Left forelimb (tissue), 1 donor: ENCODE results near the gene FSTL5.

Source experiments
- DNase-seq: peaks from one replicate; pipeline ENCODE4 v3.0.0-alpha.2; 2018; ENCODE audit warnings: low spot score

FSTL5 gene

DNA sequence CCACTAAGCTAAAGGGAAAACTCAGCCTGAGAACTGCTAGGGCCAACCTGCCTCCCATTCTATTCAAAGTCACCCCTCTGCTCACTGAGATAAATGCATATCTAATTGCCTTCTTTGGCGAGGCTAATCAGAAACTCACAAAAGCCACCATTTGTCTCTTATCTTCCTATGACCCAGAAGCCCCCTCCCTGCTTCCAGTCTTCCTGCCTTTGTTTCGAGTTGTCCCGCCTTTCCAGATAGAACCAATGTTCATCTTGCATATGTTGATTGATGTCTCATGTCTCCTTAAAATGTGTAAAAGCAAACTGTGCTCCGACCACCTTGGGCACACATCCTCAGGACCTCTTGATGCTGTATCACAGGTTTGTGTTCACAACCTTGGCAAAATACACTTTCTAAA lies 459.8 kb downstream of the FSTL5 start:
- no peak for DNase-seq

DNA sequence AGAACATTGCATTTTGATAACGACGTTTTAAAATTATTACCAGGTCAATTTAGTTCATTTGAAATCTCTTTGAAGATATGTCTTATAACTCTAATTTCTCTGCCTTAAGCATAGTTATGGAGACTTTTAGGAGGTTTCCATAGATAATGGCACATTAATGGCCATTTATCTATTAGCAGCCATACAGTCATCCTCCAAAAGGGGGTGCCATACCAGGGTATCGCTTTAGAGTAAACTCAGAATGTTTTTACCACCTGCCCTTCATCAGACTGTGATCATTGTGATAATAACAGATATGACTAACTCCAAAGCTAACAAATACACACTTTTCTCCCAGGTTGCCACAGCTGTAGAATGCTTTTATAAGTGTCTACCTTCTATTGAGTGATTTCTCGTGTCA lies 461.5 kb downstream of the FSTL5 start:
- DNase-seq: no peak

DNA sequence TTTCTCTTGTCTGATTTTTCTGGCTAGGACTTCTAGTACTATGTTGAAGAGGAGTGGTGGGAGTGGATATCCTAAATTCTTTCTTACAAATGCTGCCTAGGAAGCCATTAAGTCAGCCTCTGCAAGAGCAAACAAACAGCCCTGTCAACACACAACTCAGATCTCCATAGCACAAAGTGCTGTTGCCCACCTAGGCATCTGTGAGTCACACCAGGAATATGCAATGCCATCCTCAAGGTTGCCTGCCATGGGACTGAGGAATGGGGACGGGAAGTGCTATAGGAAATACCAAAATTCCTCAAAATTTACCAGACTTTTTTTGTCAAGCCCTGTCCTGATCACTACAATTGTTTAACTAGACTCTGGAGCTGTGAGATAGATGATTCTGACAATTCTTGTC lies 466.9 kb downstream of the FSTL5 start:
- DNase-seq: no peak

DNA sequence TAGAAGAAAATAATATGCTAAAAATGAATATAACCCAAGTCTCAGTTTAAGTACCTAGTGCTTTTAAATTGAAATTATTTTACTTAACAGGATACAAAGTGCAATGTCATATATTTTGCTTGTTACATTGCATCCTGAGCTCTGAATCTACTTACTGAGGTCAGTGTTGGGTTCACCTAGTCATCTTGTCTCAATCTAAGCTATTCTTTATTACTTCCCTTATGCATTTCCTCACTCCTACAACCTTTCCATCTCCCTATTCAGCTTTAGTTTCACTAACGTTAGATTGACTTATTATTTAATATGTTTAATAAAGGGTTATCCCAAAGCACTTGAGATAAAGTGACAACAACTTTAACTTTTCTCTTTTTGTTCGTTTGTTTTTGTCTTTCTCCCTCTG lies 483.7 kb downstream of the FSTL5 start:
- DNase-seq: no peak

DNA sequence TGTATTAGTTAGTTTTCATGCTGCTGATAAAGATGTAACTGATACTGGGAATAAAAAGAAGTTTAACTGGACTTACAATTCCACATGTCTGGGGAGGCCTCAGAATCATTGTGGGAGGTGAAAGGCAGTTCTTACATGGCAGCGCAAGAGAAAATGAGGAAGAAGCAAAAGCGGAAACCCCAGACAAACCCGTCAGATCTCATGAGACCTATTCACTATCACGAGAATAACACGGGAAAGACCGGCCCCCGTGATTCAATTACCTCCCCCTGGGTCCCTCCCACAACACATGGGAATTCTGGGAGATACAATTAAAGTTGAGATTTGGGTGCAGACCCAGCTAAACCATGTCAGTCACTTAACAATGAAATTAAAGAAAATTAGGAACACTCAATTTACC lies 499.1 kb downstream of the FSTL5 start:
- DNase-seq: no peak

DNA sequence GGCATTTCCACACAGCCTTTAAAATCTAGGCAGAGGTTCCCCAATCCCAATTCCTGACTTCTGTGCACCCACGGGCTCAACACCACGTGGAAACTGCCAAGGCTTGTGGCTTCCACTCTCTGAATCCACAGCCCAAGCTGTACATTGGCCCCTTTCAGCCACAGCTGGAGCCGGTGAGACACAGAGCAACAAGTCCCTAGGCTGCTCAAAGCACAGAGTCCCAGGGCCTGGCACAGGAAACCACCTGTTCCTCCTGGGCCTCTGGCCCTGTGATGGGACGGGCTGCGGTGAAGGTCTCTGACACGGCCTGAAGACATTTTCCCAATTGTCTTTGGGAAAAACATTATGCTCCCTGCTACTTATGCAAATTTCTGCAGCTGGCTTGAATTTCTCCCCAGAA lies 500.0 kb downstream of the FSTL5 start:
- DNase-seq: no peak

DNA sequence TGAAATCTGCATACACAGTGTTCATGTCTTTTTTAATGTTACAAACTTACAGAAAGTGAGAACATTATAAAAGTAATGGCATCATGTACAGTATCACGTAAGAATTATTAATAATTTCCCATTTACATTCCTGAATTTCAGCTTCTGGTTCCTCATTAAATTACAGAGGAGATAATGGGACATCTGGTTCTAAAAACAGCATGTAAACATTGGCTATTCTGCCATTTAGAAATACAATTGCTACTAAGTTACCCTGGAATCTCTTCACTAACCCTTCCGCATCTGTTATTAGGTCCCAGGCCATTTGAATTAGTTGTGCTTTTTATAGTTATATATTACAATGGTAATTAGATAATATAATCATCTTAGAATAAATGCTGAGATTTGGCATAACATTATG lies 505.1 kb downstream of the FSTL5 start:
- no peak for DNase-seq

DNA sequence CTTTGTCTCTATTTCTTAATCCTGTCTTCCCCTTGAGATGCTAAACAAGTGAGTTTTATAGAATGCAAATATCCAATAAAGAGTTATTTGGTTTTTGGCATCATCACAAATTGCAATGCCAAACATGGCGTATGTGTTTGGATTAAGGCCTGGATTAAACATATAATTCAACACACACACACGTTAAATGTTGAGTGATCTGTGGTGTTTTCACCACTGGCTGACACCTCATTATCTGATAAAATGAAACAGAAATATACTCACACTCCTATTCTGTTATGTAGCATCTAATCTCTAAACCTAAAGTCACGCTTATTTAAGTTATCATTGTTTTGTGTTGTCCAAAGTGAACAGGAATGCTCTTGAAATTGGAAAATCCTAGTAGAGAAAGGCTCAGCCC lies 506.2 kb downstream of the FSTL5 start:
- no peak for DNase-seq

DNA sequence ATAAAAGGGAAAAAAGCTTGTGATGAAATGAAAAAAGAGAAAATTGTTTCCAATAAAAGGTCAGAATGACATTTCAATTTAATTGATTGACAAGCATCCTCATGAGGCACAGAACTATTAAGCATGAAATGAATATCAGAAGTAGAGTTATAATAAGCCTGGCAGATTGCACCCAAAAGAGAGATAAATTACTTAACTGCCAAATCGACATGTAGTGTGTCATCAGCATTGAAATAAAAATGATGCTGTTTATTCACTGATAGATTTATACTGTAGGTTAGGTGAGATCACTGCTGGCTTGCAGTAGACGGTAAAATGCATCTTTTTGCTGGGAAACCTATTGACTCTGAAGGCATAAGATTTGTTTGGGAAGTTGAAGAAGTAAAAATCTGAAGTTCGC lies 507.2 kb downstream of the FSTL5 start:
- DNase-seq: no peak

DNA sequence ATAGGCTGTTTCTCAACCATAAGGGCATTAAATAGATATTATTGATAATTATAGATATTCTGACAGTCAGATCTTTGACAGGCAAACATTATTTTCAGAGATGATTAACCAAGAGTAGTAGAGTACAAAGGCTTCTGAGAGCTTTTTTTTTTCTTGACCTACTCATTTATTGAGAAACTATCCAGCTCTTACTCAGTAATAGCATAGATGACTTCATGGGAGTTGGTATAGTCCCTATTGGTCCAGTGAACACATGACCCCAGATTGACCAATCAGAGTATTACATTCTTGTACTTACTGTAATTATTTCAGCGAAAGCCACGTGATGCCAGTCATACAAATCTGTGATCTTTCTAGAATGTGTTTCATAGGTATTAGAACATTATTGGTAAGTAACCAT lies 508.7 kb downstream of the FSTL5 start:
- DNase-seq: no peak

DNA sequence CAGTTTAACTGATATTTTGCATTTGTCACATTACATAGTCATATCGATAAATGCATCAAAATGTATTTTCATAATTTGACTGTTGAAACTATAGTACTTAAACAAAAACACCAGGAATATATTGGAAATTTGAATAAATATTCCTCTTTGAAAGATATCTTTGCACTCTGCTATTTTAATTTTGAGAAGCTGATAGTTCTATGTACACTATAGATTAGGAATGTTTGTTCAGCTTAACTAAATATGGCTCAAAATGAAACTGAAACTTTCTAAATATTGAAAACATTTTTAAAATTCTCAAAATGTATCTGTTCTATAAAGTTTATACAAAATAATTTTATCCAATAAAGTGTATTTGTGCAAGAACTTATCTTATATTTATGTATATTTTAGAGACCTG lies 510.1 kb downstream of the FSTL5 start:
- DNase-seq: no peak

DNA sequence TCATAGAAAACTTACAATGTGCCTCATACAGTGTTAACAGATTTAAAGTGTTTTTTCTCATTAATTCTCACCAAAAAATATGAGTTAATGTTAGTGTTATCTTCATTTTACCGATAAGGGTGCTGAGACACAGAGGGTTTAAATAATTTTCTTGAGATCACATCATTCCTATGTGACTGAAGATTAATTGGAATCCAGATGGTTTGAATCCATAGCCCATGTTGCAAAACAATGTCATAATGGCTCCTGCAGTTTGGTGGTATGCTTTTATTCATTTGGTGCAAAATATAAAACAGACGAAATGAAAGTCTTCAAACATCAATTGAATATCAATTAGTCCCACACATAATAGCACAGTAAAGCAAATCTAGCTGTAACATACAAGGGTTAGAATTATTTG lies 512.2 kb downstream of the FSTL5 start:
- no peak for DNase-seq

DNA sequence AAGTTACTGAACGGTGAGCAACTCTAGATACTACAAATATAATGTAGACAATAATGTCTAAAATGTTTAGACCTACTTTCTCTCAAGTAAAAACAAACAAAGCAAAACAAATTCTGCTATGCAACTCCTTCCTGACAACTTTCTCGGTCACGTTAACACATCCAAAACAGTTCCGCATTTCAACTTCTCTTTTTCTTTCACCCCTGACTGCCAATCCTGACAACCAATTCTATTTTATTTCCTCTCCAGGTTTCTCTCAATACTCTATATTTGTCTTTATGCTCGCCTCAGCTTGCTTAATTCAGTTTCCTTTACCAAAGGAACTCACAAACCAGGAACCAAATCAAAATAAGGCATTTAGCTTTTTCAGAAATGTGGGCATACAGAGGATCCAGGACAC lies 513.0 kb downstream of the FSTL5 start:
- DNase-seq: no peak

DNA sequence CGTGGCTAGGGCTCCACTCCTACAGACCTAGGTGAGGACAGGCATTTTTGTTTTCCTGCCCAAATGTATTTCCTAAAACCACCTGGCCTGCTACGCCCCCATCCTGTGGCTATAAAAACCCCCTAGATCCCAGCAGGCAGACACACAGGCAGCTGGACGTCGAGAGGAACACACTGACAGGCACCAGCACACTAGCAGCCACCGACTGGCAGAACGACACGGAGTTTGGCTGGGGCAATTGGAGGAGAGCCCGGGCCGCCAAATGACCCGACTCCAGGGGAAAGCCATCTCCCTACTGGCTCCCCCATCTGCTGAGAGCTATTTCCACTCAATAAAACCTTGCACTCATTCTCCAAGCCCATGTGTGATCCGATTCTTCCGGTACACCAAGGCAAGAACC lies 516.0 kb downstream of the FSTL5 start:
- no peak for DNase-seq

DNA sequence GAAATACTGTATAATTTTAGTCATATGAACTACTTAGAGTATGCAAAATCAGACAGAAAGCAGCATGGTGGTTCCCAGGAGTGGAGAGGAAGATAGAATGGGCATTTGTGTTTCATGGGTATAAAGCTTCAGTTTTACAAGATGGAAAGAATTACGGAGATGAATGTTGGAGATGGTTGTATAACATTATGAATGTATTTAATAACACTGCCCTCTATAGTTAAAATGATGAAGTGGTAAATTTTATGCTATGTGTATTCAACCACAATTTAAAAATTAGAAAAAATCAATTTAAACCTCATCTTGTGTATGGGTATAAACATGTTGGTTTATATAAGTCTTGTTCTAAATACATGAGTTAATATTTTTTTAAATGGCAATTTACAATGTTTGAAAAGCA lies 521.1 kb downstream of the FSTL5 start:
- no peak for DNase-seq

DNA sequence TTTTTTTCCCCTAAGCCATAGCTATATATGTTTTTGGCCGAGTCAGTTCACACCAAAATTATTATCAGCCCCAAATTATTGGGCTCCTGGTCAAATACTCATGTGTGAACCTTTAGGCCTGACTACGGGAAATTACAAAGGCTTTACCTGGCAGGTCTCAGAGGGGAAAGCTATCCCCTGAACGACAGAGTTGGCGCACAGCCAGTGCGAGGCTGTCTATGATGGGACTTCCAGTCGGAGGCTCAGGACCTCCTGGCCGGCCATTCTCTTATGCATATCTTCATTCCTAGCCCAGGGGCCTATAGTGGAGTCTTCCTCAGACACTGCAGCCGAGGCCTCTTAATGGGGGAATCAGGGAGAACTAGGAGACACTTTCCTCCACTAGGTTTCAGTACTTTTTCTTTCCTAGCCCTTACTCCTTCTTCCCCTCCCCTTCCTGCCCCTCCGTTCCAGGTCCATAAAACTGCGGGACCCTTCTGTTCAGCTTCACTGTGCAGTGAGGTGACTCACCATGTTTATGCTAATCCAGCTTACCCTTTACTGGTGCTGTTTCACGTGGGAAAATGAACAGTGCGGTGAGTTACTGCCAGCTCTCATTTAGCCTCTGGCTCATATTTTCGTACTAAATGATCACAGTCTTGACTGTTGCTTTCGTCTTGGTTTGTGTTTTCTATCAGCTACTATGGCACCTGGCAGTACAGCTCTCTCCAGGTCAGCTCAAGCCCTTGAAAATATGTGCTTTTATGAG lies 533.9 kb downstream of the FSTL5 start:
- DNase-seq: no peak

DNA sequence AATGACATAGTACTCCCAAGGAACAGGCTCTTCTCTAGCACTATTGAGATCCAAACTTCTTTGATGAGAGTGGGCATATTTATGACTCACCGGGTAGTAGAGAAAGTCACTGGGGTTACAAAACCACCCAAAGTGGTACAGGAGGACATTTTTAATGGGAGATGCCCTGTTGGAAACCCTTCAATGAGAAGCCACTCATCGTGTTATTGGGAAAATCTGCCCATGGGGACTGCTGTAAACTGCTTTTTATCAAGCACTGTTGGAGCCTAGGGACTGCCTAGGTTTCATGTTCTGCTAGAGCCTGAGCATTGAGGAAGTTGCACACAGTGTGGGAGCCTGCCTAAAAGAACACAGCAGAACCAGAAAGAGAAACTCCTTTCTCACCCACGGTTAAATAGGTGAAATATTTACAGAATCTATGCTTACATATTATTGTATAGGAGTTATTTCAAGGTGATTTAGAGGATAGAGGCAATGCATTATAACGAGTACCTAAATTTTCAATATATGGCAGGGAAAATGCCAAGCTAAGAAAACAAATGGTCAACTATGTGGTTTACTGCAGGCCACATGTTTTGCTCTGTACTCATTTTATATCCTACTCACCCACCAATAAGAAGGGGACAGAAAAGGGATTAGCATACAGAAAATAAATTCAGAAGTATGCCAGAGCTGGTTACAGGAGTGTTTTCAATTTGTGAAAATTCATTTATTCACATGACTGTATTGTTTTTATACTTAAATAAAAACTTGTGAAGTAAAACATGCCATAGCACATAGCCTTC lies 559.1 kb downstream of the FSTL5 start:
- DNase-seq: no peak

DNA sequence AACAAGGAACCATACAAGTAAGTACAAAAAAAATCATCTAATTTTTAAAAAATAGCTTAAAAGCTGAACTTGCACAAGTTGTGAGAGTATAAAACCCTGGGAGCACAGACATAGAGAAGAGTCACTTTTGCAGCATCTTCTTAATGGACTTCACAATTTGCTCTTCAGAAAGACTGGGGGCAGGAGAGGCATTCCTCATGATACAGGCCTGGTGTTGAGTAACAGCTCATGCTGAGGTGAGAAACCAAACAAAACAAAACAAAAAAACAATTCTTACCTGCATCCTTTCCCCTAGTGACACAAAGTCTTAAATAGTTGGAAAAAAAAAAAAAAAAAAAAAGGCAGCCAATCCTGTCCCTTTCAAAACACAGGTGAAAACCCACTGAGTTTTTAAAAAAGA lies 562.8 kb downstream of the FSTL5 start:
- no peak for DNase-seq

DNA sequence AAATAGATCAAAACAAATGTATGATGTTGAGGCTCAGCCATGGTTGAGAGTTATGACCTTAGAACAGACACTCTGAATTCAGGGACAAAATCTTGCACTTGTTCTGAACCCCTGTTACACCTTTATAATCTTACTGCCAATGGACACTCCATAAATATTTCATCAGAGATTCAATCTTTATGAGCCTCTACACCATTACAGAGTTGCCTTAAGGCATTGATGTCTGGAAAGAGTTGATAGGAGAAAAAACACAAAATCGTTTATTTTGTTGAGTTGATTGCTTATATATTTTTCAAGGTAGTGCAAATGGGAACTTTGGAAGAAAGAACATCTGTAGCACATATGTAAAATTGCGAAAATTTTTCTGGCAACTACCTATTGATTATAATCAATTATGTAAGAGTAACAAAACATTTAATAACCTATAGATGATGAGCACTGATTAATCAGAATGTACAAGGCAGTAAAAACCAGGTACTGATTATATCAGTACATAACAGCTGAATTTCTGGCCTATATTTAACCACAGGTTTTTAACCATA lies 568.5 kb downstream of the FSTL5 start:
- no peak for DNase-seq

DNA sequence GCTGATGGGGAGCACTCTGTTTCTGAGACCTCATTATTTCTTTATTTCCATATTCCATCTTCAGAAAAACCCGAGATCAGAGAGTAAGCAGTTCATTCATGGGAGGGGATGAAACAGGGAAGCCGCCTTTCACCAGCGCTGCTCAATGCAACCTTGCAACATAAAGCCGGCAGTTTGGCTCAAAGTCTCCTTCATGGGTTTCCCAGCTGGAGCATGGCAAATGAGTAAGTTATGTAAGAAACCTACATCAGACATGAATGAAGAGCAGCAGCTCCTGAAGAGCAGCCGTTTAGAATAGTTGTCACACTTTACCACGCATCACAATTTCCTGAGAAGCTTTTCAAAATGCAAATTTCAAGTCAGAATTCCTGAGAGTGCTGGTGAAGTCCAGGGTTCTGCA lies 578.8 kb downstream of the FSTL5 start:
- no peak for DNase-seq

DNA sequence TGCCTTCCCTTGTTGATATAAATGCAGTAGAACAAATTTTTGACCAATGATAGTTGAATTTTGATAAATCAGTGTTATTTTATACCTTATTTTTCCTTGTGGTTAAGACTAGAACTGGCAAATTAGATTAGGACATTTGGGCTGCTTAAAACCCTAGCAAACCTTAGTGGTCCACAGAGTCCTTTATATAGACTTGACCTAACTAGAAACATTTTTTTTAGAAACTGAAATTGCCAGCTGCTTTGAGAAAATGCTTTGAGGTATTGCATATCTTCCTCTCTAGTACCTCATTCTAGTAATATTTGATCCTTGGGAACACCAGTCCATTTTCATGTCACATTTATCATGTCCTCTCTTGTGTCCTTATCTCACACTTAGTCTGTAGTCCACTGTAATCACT lies 580.3 kb downstream of the FSTL5 start:
- no peak for DNase-seq

DNA sequence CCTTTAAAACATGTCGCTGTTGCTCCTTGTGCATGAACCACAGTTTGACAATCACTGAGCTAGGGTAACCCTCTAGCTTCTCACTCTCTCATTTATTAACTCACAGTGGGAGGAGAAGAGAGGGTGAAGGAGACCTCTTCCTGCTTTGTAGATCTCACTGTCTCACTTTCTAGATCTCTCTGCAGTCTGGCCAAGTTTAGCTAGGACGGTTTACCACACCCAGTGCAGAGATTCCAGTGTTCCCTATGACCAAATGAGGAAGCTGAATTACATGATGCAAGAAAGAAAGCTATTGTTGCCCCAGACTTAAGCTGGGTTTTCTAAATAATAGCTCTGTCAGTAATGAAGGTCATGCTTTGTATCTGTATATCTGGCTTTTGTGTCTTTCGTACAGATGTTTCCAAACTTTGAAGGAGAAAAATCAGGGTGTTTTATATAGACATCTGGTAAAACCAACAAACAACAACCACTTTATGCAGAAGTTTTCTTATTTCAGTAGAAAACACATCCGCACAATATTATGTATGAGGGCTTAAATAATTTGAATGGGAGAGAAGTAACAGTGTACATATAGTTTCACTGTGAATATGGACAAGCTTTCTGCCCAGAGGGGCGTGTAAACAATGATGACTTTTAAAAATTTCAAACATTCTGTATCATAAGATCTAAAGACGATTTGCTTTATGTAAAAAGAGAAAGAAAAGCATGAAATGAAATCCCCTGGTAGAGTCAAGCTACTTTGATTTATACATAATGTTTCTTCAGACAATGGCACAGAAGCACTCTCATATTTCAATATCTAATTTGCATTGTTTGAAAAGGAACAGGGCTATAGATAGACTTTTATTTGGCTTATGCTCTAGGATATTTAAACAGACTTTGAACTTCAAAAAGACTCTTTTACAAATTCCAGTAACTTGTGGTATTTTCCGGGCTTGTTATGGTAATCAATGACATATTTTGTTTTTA lies 582.3 kb downstream of the FSTL5 start:
- DNase-seq: no peak
